H9 (cell line): ENCODE measurements around the gene SMARCAL1. TPM values are rescaled to one million over a fixed set of nuclear protein-coding genes. Genes with fewer than 3 reads are reported as not detected.
A peak's percentile ranks its signal among the peaks of the same experiment; 100 is the strongest.

Experiments
- DNase-seq: peaks from one replicate; pipeline ENCODE4 v3.0.0-alpha.2; 2017
- H2AFZ ChIP-seq: one replicate; pipeline ENCODE4 v1.6.1; 2013; ENCODE audit warnings: mild to moderate bottlenecking, low read length, control low read depth, moderate library complexity
- H2AK5ac ChIP-seq: 2 replicates; pipeline ENCODE4 v1.6.1; 2013; ENCODE audit warnings: low read length, control low read depth, mixed read lengths; ENCODE audit not compliant: insufficient read length
- H2BK120ac ChIP-seq: one replicate; pipeline ENCODE4 v1.6.1; 2013; ENCODE audit warnings: low read depth, mild to moderate bottlenecking, low read length, control low read depth, inconsistent platforms; ENCODE audit not compliant: poor library complexity, severe bottlenecking
- H2BK12ac ChIP-seq: 2 replicates; pipeline ENCODE4 v1.6.1; 2013; ENCODE audit warnings: low read length, control low read depth, mixed read lengths, low read depth; ENCODE audit not compliant: insufficient read length
- H2BK15ac ChIP-seq: 2 replicates; pipeline ENCODE4 v1.6.1; 2013; ENCODE audit warnings: low read depth, low read length, control low read depth
- H2BK20ac ChIP-seq: one replicate; pipeline ENCODE4 v1.6.1; 2013; ENCODE audit warnings: low read depth, mild to moderate bottlenecking, low read length, control low read depth, inconsistent platforms; ENCODE audit not compliant: poor library complexity, severe bottlenecking
- H2BK5ac ChIP-seq: 2 replicates; pipeline ENCODE4 v1.6.1; 2013; ENCODE audit warnings: low read length, control low read depth, mixed read lengths; ENCODE audit not compliant: insufficient read length
- H3K14ac ChIP-seq: 2 replicates; pipeline ENCODE4 v1.6.1; 2013; ENCODE audit warnings: low read length, control low read depth; ENCODE audit not compliant: insufficient read depth
- H3K18ac ChIP-seq: 2 replicates; pipeline ENCODE4 v1.6.1; 2013; ENCODE audit warnings: low read depth, mild to moderate bottlenecking, mixed read lengths, low read length, control low read depth; ENCODE audit not compliant: insufficient read length
- H3K23ac ChIP-seq: 2 replicates; pipeline ENCODE4 v1.6.1; 2013; ENCODE audit warnings: low read length, control low read depth, mixed read lengths, low read depth; ENCODE audit not compliant: insufficient read length
- H3K23me2 ChIP-seq: 2 replicates; pipeline ENCODE4 v1.6.1; 2013; ENCODE audit warnings: low read depth, mild to moderate bottlenecking, mixed read lengths, low read length, control low read depth; ENCODE audit not compliant: insufficient read length, poor library complexity, severe bottlenecking
- H3K27ac ChIP-seq: 2 replicates; pipeline ENCODE4 v1.5.1; 2013; ENCODE audit warnings: low read length, control low read depth, mixed read lengths, low read depth; ENCODE audit not compliant: insufficient read length
- H3K27me3 ChIP-seq: 2 replicates; pipeline ENCODE4 v1.6.1; 2013; ENCODE audit warnings: low read length, control low read depth, inconsistent platforms; ENCODE audit not compliant: insufficient read depth
- H3K4ac ChIP-seq: 2 replicates; pipeline ENCODE4 v1.6.1; 2013; ENCODE audit warnings: low read depth, mild to moderate bottlenecking, control low read depth, inconsistent platforms, low read length, moderate library complexity
- H3K4me1 ChIP-seq: 2 replicates; pipeline ENCODE4 v1.6.1; 2013; ENCODE audit warnings: low read length, control low read depth, inconsistent platforms; ENCODE audit not compliant: insufficient read depth
- H3K4me2 ChIP-seq: 2 replicates; pipeline ENCODE4 v1.6.1; 2013; ENCODE audit warnings: low read length, control low read depth, mixed read lengths; ENCODE audit not compliant: insufficient read length, insufficient read depth
- H3K56ac ChIP-seq: 2 replicates; pipeline ENCODE4 v1.6.1; 2013; ENCODE audit warnings: low read depth, mild to moderate bottlenecking, mixed read lengths, low read length, control low read depth; ENCODE audit not compliant: insufficient read length
- H3K79me1 ChIP-seq: 2 replicates; pipeline ENCODE4 v1.6.1; 2013; ENCODE audit warnings: low read depth, mild to moderate bottlenecking, moderate library complexity, low read length, control low read depth, inconsistent platforms; ENCODE audit not compliant: insufficient read depth, poor library complexity, severe bottlenecking
- H3K79me2 ChIP-seq: 2 replicates; pipeline ENCODE4 v1.6.1; 2013; ENCODE audit warnings: low read length, control low read depth, inconsistent platforms; ENCODE audit not compliant: insufficient read depth
- H3K9ac ChIP-seq: 2 replicates; pipeline ENCODE4 v1.6.1; 2013; ENCODE audit warnings: low read length, control low read depth, mixed read lengths; ENCODE audit not compliant: insufficient read length; ENCODE audit errors: extremely low read depth
- H3K9me3 ChIP-seq: one replicate; pipeline ENCODE4 v1.6.1; 2013; ENCODE audit warnings: low read depth, low read length, inconsistent platforms; ENCODE audit not compliant: control insufficient read depth
- H3T11ph ChIP-seq: one replicate; pipeline ENCODE4 v1.6.1; 2013; ENCODE audit warnings: mild to moderate bottlenecking, low read length, control low read depth, inconsistent platforms
- H4K20me1 ChIP-seq: one replicate; pipeline ENCODE4 v1.6.1; 2013; ENCODE audit not compliant: control insufficient read depth, insufficient read length, insufficient read depth
- H4K5ac ChIP-seq: 2 replicates; pipeline ENCODE4 v1.6.1; 2013; ENCODE audit warnings: low read depth, mild to moderate bottlenecking, mixed read lengths, low read length, control low read depth; ENCODE audit not compliant: insufficient read length
- H4K8ac ChIP-seq: replicated peaks from 2 replicates; pipeline ENCODE4 v1.6.1; 2013; ENCODE audit warnings: low read length, control low read depth, mixed read lengths, low read depth; ENCODE audit not compliant: insufficient read length
- H4K91ac ChIP-seq: 2 replicates; pipeline ENCODE4 v1.6.1; 2013; ENCODE audit warnings: low read depth, mild to moderate bottlenecking, moderate library complexity, mixed read lengths, low read length, control low read depth; ENCODE audit not compliant: insufficient read length
- H3K27ac Mint-ChIP-seq, 3 experiments: 2 replicates in 2 of 3; 3 replicates in 1 of 3; pipeline ENCODE4 v1.8.0; 2020 to 2021; ENCODE audit warnings: mixed read lengths in 3 of 3, mild to moderate bottlenecking in 1 of 3, moderate library complexity in 1 of 3
- H3K27me3 Mint-ChIP-seq: 2 replicates; pipeline ENCODE4 v1.8.0; 2021; ENCODE audit warnings: low read depth, mild to moderate bottlenecking, moderate library complexity, mixed read lengths
- H3K36me3 Mint-ChIP-seq, 3 experiments: 2 replicates in 2 of 3; 3 replicates in 1 of 3; pipeline ENCODE4 v1.8.0; 2020 to 2021; ENCODE audit warnings: low read depth in 3 of 3, mixed read lengths in 3 of 3; ENCODE audit not compliant: insufficient read depth in 1 of 3
- H3K4me1 Mint-ChIP-seq, 2 experiments: 2 replicates each; pipeline ENCODE4 v1.8.0; 2020; ENCODE audit warnings: mixed read lengths in 2 of 2
- H3K4me3 Mint-ChIP-seq, 2 experiments: 2 replicates in 1 of 2; 3 replicates in 1 of 2; pipeline ENCODE4 v1.8.0; 2020 to 2021; ENCODE audit warnings: mild to moderate bottlenecking in 2 of 2, mixed read lengths in 2 of 2, moderate library complexity in 1 of 2
- H3K9me3 Mint-ChIP-seq, 2 experiments: 2 replicates in 1 of 2; 3 replicates in 1 of 2; pipeline ENCODE4 v1.8.0; 2020; ENCODE audit warnings: mild to moderate bottlenecking in 2 of 2, mixed read lengths in 2 of 2, moderate library complexity in 1 of 2
- WGBS: extraction: QIAGEN DNeasy Blood & Tissue Kit; methylation state at CpG from one replicate; pipeline ENCODE4 v1.1.7; 2013; ENCODE audit warnings: missing lambda C conversion rate, low lambda C conversion rate, mixed read lengths; ENCODE audit not compliant: insufficient read length; ENCODE audit errors: extremely low coverage; 5-methylcytosine and 5-hydroxymethylcytosine counted together
- total RNA-seq: library from RNA; stranded (reverse); gene quantifications from 2 replicates; pipeline ENCODE4 v1.2.1, GENCODE V29; 2021
- TF ChIP-seq, protein P1 (sequence below): fragments of 200-600 bp; sonication (generic); conservative IDR thresholded peaks from 3 replicates; pipeline ENCODE4 v1.8.0; 2021; ENCODE audit warnings: antibody characterized with exemption, mild to moderate bottlenecking

The SMARCAL1 gene
- total RNA-seq, 1 experiment from 2014 or later: 16.5 TPM

DNA sequence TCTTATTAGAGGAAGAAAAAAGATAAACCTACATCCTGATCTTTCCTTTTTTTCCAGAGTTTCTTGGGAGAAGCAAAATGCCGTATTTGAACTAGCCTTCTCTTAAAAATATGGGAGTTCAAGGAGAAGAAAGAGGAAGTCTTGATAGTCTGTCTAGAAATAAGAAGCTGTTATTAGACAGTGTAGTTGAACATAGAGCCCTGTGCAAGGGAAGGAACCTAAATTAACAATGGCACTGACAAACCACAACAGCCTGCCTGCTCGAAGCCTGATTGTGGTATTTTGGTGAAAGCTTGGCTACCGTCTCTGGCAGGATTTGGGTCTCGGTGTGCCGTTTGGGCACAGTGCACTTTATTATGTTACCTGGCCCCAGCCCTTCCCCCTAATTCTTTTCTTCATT is 17.1 kb downstream of the SMARCAL1 start:
- Histone ChIP-seq H3K23ac (no peak overlapping the region), H4K91ac (no peak overlapping the region), H3K79me1 (no peaks in the 10 kb centered on the region), H2AFZ (no peak overlapping the region), H2BK120ac (no peak overlapping the region), H3K4me2 (no peak overlapping the region), H3K79me2 (no peaks in the 10 kb centered on the region), H2BK15ac (no peak overlapping the region), H3K14ac (no peak overlapping the region), H2BK12ac (no peak overlapping the region), H4K8ac (no peak overlapping the region), H3T11ph (no peak overlapping the region), H3K56ac (no peak overlapping the region), H2BK5ac (no peak overlapping the region), H2BK20ac (no peak overlapping the region), H3K4me1 (no peaks in the 10 kb centered on the region), H4K5ac (no peak overlapping the region), H3K18ac (no peak overlapping the region), H3K23me2 (no peaks in the 10 kb centered on the region), H3K4ac (no peak overlapping the region), H4K20me1 (no peaks in the 10 kb centered on the region), H3K9ac (no peak overlapping the region), H3K27ac (no peak overlapping the region), H3K9me3 (no peaks in the 10 kb centered on the region), H2AK5ac (no peak overlapping the region), H3K27me3 (no peaks in the 10 kb centered on the region)
- TF ChIP-seq, protein P1, sequence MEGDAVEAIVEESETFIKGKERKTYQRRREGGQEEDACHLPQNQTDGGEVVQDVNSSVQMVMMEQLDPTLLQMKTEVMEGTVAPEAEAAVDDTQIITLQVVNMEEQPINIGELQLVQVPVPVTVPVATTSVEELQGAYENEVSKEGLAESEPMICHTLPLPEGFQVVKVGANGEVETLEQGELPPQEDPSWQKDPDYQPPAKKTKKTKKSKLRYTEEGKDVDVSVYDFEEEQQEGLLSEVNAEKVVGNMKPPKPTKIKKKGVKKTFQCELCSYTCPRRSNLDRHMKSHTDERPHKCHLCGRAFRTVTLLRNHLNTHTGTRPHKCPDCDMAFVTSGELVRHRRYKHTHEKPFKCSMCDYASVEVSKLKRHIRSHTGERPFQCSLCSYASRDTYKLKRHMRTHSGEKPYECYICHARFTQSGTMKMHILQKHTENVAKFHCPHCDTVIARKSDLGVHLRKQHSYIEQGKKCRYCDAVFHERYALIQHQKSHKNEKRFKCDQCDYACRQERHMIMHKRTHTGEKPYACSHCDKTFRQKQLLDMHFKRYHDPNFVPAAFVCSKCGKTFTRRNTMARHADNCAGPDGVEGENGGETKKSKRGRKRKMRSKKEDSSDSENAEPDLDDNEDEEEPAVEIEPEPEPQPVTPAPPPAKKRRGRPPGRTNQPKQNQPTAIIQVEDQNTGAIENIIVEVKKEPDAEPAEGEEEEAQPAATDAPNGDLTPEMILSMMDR: no peak
- Mint-ChIP-seq H3K4me1 (no peaks in the 10 kb centered on the region), H3K36me3 (peaks cover 19 to 74% (median 73%) of the 10 kb centered on the region in 3 experiments), H3K9me3 (peaks cover 0 to 2% of the 10 kb centered on the region in 2 experiments; a peak in 2 of 5 replicates), H3K4me3 (no peak overlapping the region), H3K27ac (peak overlapping the region in 1 of 3 experiments; percentile 82; a peak in 1 of 7 replicates), H3K27me3 (no peaks in the 10 kb centered on the region)
- WGBS: no CpG with 5 or more reads among the region's 5 CpGs
- DNase-seq: no peak
